ENCODE data around the gene MYRFL.
"Not testable (repeated sequence)": the region's sequence is repeated elsewhere in the genome, so short reads cannot be mapped to it uniquely, and the experiment has no call there.

The MYRFL gene

DNA sequence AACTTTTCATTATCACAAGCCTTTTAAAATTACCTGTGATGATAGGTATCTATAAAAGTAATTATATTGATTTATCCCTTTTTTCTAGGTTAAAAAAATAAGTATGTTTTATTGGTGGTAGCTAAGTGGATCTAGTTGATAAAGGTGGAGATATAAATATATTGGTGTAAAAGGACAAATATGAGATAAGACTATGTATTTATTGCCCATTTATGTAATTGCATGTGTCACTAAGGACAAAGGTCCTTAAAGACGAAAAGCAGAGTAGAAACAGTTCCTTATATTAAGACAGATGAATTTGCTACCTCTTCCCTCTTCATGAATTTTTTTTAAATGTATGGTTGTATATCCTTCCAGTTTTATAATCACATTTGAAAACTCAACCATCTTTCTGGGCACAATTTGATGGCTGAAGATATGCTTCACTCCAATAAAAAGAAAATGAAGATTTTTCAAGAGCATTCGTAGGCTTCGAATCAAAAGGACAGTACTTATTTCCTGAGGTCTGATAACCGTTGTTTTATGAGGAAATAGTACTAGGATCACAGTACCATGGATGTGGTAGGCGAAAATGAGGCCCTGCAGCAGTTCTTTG lies at the start of gene MYRFL:
Gene MYRFL (plus strand): TSS at position 262 of the 595 bp plus-strand sequence. CDS start 291 bp downstream, at position 553.
- no peak for DNase-seq

- DNase-seq = no peak
These were observed 45.1 kb upstream of the MYRFL start for GRCh38 chr12:69779928-69780327.

DNA sequence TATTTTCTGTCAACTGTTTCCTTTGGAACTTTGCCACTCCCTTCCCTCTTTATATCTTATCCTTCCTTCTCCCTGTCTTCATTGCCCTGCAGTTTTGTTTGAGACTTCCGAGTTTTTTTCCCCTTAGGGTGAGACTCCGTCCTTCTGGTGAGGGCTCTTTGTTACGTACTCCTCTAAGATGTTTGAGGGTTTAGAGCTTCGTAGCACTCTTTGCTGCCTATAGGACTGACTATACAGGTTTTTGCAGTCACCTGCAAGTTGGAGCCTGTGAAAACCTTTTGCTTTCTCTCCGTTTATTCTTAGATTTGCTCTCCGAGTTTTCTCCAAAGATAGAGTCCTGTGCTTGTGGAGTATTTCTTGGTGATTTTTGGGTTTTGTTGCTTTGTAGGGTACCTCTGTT lies 41.7 kb upstream of the MYRFL start:
- DNase-seq = no peak

- no peak for DNase-seq
These were observed 35.7 kb upstream of the MYRFL start for GRCh38 chr12:69789351-69789750.

- no peak for DNase-seq
These were observed 32.5 kb upstream of the MYRFL start for GRCh38 chr12:69792533-69792932.

DNA sequence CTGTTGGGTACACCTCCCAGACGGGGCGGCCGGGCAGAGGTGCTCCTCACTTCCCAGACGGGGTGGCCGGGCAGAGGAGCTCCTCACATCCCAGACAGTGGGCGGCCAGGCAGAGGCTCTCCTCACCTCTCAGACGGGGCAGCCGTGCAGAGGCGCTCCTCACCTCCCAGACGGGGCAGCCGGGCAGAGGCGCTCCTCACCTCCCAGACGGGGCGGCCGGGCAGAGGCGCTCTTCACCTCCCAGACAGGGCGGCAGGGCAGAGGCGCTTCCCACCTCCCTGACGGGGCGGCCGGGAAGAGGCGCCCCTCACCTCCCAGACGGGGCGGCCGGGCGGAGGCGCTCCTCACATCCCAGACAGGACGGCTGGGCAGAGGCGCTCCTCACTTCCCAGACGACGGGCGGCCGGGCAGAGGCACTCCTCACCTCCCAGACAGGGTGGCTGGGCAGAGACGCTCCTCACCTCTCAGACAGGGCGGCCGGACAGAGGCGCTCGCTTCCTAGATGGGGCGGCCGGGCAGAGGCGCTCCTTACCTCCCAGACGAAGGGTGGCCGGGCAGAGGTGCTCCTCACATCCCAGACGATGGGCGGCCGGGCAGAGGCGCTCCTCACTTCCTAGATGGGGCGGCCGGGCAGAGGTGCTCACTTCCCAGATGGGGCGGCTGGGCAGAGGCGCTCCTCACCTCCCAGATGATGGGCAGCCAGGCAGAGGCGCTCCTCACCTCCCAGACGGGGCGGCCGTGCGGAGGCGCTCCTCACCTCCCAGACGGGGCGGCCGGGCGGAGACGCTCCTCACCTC lies 17.7 kb upstream of the MYRFL start:
- not testable (repeated sequence) for DNase-seq

DNA sequence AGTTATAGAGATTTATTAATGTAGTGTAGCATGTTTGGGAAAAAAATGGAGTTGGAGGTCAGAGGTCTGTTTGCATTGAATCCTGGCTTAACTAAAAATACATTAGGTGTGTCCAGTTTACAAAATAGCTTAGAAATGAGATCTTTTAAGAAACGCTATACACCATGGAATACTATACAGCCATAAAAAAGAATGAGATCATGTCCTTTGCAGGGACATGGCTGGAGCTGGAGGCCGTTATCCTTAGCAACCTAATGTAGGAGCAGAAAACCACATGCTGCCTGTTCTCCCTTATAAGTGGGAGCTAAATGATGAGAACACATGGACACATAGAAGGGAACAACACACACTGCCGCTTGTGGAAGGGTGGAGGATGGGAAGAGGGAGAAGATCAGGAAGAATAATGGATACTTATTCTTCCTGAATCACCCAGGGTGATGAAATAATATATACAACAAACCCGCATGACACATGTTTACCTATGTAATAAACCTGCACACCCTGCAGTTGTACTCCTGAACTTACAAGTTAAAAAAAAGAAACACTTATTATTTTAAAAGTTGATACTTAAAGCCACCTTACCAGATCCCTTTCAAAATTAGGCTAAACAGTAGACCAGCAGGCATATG lies 14.0 kb upstream of the MYRFL start:
- no peak for DNase-seq

- DNase-seq = no peak
These were observed 8.9 kb upstream of the MYRFL start for GRCh38 chr12:69816082-69816481.

DNA sequence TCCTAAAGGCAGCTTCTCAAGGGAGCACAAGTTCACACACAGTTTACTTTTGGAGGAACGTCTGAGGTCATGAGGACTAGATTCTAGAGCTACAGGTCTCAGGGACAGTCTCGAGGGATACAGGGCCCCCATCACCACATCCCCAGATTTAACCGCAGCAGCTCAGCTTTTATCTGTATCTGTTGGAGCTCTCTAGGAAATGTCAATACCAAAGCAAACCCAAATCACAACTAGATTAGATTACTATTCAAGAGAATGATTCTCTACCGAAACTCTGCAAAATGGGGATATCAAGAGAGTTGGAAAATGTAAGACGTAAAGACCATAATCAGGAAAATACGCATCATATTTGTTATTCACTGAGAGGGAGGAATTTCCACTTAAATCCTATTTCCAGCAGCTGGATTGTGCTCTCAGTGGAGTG lies 4.0 kb upstream of the MYRFL start:
- no peak for DNase-seq

GRCh38 chr12:69821456-69822159 lies 3.4 kb upstream of the MYRFL start:
- no peak for DNase-seq

GRCh38 chr12:69822201-69822860 lies 2.7 kb upstream of the MYRFL start:
- DNase-seq = no peak

GRCh38 chr12:69824028-69824427 lies 999 bp upstream of the MYRFL start:
- no peak for DNase-seq

GRCh38 chr12:69828897-69829296 lies 3.9 kb downstream of the MYRFL start:
- DNase-seq = no peak

- DNase-seq = no peak
These were observed 8.7 kb downstream of the MYRFL start for GRCh38 chr12:69833696-69834095.

DNA sequence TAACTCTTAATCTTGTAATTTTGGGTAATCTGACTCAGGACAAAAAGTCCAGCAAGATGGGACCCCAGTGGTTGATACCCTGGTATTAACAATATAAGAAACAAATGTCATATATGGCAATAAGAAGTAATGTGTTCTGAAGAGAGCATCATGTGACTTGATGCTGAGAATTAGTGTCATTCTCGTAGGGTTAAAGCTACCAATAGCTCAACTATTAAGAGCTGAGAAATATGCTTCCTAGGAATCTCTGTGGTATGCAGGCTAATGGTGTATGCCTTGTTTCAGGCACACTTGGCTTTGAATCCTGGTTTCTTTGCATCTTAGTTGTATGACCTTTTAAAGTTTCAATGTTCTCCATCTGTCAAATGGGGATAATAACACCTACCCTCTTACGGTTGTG lies 9.1 kb downstream of the MYRFL start:
- no peak for DNase-seq

- DNase-seq = no peak
These were observed 9.5 kb downstream of the MYRFL start for GRCh38 chr12:69834576-69834975.

GRCh38 chr12:69835081-69835480 lies 10.1 kb downstream of the MYRFL start:
- DNase-seq = no peak

GRCh38 chr12:69836015-69836414 lies 11.0 kb downstream of the MYRFL start:
- no peak for DNase-seq

- DNase-seq = no peak
These were observed 12.2 kb downstream of the MYRFL start for GRCh38 chr12:69837191-69837590.

- DNase-seq = no peak
These were observed 12.8 kb downstream of the MYRFL start for GRCh38 chr12:69837657-69838415.

- DNase-seq = no peak
These were observed 15.7 kb downstream of the MYRFL start for GRCh38 chr12:69840727-69841126.

DNA sequence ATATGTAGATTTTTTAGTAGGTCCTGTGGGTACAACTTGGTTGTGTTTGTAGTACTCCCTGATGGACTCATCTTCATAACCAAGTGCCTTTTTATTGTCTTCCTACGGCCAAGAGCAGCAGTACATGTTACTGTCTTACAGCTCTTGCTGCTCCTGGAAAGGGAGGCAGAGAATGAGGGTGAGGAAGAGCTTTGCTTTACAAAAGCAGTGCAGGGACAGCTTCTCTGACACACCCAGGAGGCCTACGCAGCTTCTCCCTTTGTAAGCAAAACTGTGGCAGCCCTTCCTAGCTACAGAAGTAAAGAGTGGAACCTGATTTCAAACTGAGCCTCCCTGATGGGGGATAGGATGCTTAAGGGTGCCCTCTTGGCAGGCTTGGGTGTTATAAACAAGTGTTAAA lies 18.6 kb downstream of the MYRFL start:
- DNase-seq = no peak

Measured in amniotic stem cell (primary cell).